GM18951 (cell line): ENCODE data around the gene TMEM125.

ENCODE experiments used
- POLR2A ChIP-seq: IDR thresholded peaks from 4 replicates; pipeline ENCODE4 v1.6.1; 2011; ENCODE audit warnings: mild to moderate bottlenecking; ENCODE audit not compliant: insufficient read length, insufficient read depth; ENCODE audit errors: extremely low read depth
- in situ Hi-C: fragments of 300-500 bp; cut with MboI; formaldehyde crosslinking; loops from one replicate; pipeline ENCODE4 v1.12.0; 2022; ENCODE audit warnings: low sequenced_read_pairs, mixed read lengths, inconsistent platforms; ENCODE audit not compliant: unreplicated experiment

Gene TMEM125

GRCh38 chr1:43296207-43296606 lies 26.4 kb downstream of the TMEM125 start:
- no peak for TF ChIP-seq POLR2A
- in situ Hi-C loops, result no loop called here

GRCh38 chr1:43298055-43298454 lies 28.3 kb downstream of the TMEM125 start:
- in situ Hi-C loops, result no loop called here
- TF ChIP-seq POLR2A, result no peak

DNA sequence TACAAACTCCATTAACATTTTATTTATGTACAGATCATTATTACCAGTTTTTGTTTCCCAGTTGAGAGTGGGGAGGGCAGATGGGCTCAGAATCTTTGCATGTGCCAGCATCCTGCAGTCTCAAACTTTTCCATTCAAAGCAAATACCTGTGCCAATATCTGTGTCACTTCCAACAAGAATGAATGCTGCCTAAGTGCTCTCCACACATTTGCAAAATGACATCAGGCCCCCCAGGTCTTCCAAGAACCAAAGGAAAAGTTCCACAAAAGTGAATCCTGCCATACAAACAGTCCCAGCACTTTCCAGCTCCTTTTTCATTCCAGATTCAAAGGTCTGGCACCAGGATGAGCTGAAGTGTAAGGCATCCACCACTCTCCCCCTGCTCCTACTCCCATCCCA lies 29.3 kb downstream of the TMEM125 start:
- no peak for TF ChIP-seq POLR2A
- in situ Hi-C loops, result no loop called here

- TF ChIP-seq POLR2A, result no peak
These were observed 30.8 kb downstream of the TMEM125 start, which contains the start of gene TIE1 for GRCh38 chr1:43300378-43301094. TSS of gene TIE1 (plus strand) at chr1:43300982. CDS start at chr1:43301072, 90 bp downstream.

GRCh38 chr1:43302201-43302600 lies 32.4 kb downstream of the TMEM125 start:
- no peak for TF ChIP-seq POLR2A

More at GRCh38 chr1:43300378-43301094, 30.8 kb downstream of the TMEM125 start, which contains the start of gene TIE1:
- in situ Hi-C loops, result no loop called here

DNA sequence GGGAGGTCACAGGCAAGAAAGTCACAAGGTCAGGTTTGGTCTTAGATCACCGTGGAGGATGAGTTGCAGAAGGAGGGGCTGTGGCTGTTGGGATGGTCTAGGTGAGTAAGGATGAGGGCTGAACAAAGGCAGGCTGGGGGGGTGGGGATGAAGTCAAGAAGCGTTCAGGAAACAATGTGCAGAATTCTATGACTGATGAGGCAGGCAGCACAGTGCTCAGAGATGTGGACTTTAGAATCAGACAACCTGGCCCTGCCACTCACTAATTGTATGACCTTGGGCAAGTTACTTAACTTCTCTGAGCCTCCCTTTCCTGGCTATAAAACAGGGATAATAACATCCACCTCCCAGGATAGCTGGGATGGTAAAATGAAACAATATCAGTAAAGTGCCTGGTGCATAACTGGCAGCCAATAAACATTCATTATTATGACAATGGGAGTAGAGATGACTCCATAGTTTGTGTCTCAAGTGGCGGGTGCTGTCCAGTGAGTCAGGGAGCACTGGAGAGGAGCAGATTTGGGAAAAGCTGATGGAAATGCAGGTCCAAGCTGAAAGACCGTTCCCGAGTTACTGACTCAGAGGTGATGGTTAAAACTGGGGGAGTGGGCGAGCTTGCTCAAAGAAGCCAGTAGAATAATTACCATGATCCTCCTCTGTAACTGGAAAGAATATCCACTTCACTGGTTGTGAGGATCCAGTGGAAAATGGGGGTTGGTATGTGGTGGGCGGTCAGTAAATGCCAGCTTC lies 33.1 kb downstream of the TMEM125 start:
- no peak for TF ChIP-seq POLR2A
- in situ Hi-C loops, result no loop called here

More at GRCh38 chr1:43302201-43302600, 32.4 kb downstream of the TMEM125 start:
- in situ Hi-C loops, result no loop called here

- no peak for TF ChIP-seq POLR2A
- in situ Hi-C loops, result no loop called here
These were observed 33.9 kb downstream of the TMEM125 start for GRCh38 chr1:43303471-43304313.

DNA sequence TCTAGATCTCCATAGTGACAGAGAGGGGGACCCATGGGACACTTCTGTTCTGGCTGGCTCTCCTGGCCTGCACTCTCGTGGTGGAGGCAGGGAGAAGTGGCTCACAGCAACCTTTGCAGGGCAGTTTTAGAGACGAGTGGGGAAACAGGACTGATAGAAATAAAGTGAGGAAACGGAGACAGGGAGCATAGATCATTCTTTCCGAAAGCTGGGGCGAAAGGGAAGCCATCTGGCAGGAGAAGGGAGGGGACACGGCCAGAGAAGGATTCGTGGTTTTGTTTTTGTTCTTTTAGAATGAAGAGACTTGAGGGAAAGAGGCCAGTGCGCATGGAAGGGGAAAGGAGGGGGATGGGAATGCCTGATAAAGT lies 34.5 kb downstream of the TMEM125 start:
- no peak for TF ChIP-seq POLR2A

GRCh38 chr1:43304771-43305300 lies 35.1 kb downstream of the TMEM125 start:
- in situ Hi-C loops, result no loop called here
- no peak for TF ChIP-seq POLR2A

More for the DNA sequence above, 34.5 kb downstream of the TMEM125 start:
- in situ Hi-C loops, result no loop called here

DNA sequence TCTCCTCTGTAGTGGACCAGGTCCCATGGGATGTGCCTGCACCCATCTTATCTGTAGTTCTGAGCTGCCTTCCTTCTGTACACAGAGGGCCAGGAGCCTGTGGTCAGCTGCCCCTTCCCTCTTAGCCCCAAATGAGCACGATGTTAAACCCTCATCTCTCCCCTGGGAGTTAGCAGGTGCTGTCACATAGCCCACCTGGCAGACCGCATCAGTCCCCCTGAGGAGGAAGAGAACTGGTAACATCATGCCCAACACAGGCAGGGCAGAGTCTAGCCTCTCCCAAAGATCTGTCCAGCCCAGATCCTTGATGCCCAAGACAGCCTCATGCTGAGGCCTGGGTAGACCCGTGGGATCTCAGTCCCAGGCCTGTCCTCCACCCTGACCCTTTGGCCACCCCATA lies 35.7 kb downstream of the TMEM125 start:
- no peak for TF ChIP-seq POLR2A
- in situ Hi-C loops, result no loop called here

DNA sequence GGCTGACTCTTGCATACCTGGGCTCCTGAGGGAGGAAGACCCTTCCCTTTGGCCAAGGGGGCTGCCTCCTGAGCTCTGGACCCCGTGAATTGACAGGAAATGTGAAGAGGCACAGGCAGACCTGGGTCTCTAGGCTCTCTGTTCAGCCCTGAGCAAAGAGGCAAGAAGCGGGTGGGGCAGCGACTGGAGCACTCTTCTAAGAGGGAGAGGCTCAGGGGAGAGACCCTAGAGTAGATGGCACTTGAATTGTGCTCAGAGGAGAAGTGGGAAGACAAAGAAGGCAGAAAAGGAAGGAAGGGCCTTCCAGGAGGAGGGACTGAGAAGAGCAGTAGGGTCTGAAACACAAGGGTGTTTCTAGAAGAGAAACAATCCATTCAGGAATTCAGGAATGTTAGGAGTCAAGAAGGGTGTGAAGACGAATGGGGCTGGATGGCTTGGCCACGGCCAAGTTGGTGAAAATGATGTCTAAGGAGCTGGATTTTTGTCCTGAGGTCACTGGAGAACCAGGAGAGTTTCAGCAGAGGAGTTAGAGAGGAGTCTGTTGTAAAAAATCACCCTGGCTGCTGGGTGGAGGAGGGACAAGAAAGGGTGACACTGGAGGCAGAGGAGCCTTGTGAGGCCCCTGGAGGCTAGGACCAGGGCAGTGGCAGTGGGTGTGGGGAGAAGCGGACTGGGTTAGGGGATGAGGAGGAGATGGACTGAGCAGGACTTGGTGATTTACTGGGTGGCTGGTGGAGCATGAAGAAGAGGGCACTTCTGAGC lies 36.3 kb downstream of the TMEM125 start:
- no peak for TF ChIP-seq POLR2A
- in situ Hi-C loops, result no loop called here
